ENCODE data around the gene TNS3. TPM values are rescaled to one million over a fixed set of nuclear protein-coding genes. Genes with fewer than 3 reads are reported as not detected.

The TNS3 gene
- total and polyA plus RNA-seq, 2 of the 13 experiments (the other 11 are each of a cell fraction or from before 2014, with no cell fraction given), result 52.9 to 55.7 TPM

DNA sequence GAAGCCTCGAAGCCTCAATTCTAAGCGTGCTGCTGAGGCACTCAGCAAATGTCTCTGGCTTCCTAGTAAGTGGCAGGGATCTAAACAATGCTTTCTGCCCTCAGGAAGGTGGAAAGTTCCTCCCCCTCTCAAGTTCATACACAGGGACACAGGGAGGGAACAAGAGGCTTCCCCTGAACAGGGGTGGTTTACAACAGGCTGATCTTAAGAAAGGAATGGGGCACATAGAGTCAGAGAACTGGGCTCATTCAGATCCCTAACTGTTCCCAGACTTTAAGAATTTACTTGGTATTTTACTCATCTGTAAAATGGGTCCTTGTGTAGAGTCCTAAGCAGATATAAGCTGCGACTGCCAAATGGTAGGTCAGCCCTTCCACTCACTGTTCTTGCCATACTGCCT is 2.5 kb downstream of the TNS3 start:
- in situ Hi-C loops (cut with HindIII; ENCODE audit: extremely low pct_ligation_motif_present, low pct_unique_long_range_greater_than_20kb), result loop anchor here (5.0 kb wide), 1 partner anchor 102 kb away; no protein-coding TSS in a partner anchor
- FAIRE-seq, result no peak
- Histone ChIP-seq H3K27ac (ENCODE audit: extremely low read length, insufficient read depth, low read length) (peak overlapping the region; percentile 57), H3K27me3 (ENCODE audit: control insufficient read depth in 1 of 2, insufficient read depth in 2 of 2, low read length in 2 of 2) (no peaks in the 10 kb centered on the region; a peak in 1 of 5 replicates), H3K9ac (ENCODE audit: insufficient read depth, low read depth, low read length) (peak overlapping the region; percentile 12; the same call in 1 of the 2 replicates), H3K79me2 (ENCODE audit: insufficient read depth, low read length) (peaks cover 52% of the 10 kb centered on the region), H2AFZ (ENCODE audit: low read length) (no peak overlapping the region), H3K4me1 (ENCODE audit: insufficient read depth, low read length) (peaks cover 82% of the 10 kb centered on the region), H4K20me1 (ENCODE audit: insufficient read depth, low read length) (peaks cover 12% of the 10 kb centered on the region; the same call in 1 of the 2 replicates), H3K9me3 (ENCODE audit: low read length) (no peaks in the 10 kb centered on the region), H3K36me3 (replicated peaks in 1 of 2; ENCODE audit: control insufficient read depth in 1 of 2, insufficient read depth in 2 of 2, low read length in 2 of 2) (peaks cover 1 to 11% of the 10 kb centered on the region in 2 experiments; a peak in 4 of 5 replicates), H3K4me3 (replicated peaks in 1 of 3; ENCODE audit: insufficient read depth in 1 of 3, low read depth in 2 of 3, low read length in 3 of 3) (peak overlapping the region in 1 of 3 experiments; percentile 86; a peak in 1 of 6 replicates), H3K4me2 (ENCODE audit: low read depth, low read length) (peak overlapping the region; percentile 87)
- peak; percentile 88 for TF ChIP-seq ZNF543 (CRISPR knock-in tag; IDR thresholded peaks at IDR 0.05)
- no peak for TF ChIP-seq MATR3 (CRISPR knock-in tag; IDR thresholded peaks at IDR 0.05)
- TF ChIP-seq CHD4 (IDR thresholded peaks at IDR 0.05; ENCODE audit: borderline replicate concordance, low read length), result 0 out of 2 replicates have a peak, but pooled peaks have one; percentile 0
- peak; percentile 68; the same call in 1 of the 2 replicates for TF ChIP-seq ZNF629 (CRISPR knock-in tag; conservative IDR thresholded peaks at IDR 0.05)
- no peak for DNase-seq (ENCODE audit: low spot score)
- ChIA-PET POLR2A (interaction anchor here (1.1 to 1.7 kb wide), 5 partner anchors 8 to 108 kb away, joined by 3 to 7 read pairs (median 3); no protein-coding TSS in a partner anchor), CTCF (ENCODE audit: low intra/inter-chr PET ratio, low total read pairs) (no interaction called here)
- WGBS (ENCODE audit: low lambda C conversion rate), result 100% methylated on average over 1 of the region's 3 CpGs
- no peak for ATAC-seq
- no TSS peak for BruUV-seq (replicated peaks)
- intact Hi-C loops (cut with micrococcal nuclease; ENCODE audit: unreplicated experiment), result no loop called here

GRCh38 chr7:47578579-47579270 is 3.2 kb downstream of the TNS3 start:
- in situ Hi-C loops (cut with HindIII; ENCODE audit: extremely low pct_ligation_motif_present, low pct_unique_long_range_greater_than_20kb) (loop anchor here (5.0 kb wide), 1 partner anchor 101 kb away; no protein-coding TSS in a partner anchor), intact Hi-C loops (cut with micrococcal nuclease; ENCODE audit: unreplicated experiment) (no loop called here)
- H3K9ac ChIP-seq (ENCODE audit: insufficient read depth, low read depth, low read length), result 0 out of 2 replicates have a peak overlapping the region, but pooled peaks have one; percentile 12
- ATAC-seq (no peak; the same call in 2 of the 3 replicates), DNase-seq (ENCODE audit: low spot score) (peak; percentile 62), FAIRE-seq (peak; percentile 12)
- H3K36me3 ChIP-seq (replicated peaks in 1 of 2; ENCODE audit: control insufficient read depth in 1 of 2, insufficient read depth in 2 of 2, low read length in 2 of 2), result peaks cover 1 to 11% of the 10 kb centered on the region in 2 experiments; a peak in 4 of 5 replicates
- H3K9me3 ChIP-seq (ENCODE audit: low read length), result no peaks in the 10 kb centered on the region
- peak overlapping the region; percentile 87 for H3K4me2 ChIP-seq (ENCODE audit: low read depth, low read length)
- H3K79me2 ChIP-seq (ENCODE audit: insufficient read depth, low read length), result peaks cover 58% of the 10 kb centered on the region
- no peaks in the 10 kb centered on the region; a peak in 1 of 5 replicates for H3K27me3 ChIP-seq (ENCODE audit: control insufficient read depth in 1 of 2, insufficient read depth in 2 of 2, low read length in 2 of 2)
- ChIA-PET POLR2A (interaction anchor here (0.7 to 1.7 kb wide), 6 partner anchors 9 to 208 kb away, joined by 3 to 7 read pairs (median 3); no protein-coding TSS in a partner anchor), CTCF (ENCODE audit: low intra/inter-chr PET ratio, low total read pairs) (no interaction called here)
- H4K20me1 ChIP-seq (ENCODE audit: insufficient read depth, low read length), result peaks cover 12% of the 10 kb centered on the region; the same call in 1 of the 2 replicates
- H3K4me1 ChIP-seq (ENCODE audit: insufficient read depth, low read length), result peaks cover 88% of the 10 kb centered on the region
- BruUV-seq (replicated peaks), result no TSS peak
- H3K4me3 ChIP-seq (replicated peaks in 1 of 3; ENCODE audit: insufficient read depth in 1 of 3, low read depth in 2 of 3, low read length in 3 of 3), result no peak overlapping the region
- no peak overlapping the region for H2AFZ ChIP-seq (ENCODE audit: low read length)
- WGBS (ENCODE audit: low lambda C conversion rate), result 65% methylated on average over 17 of the region's 18 CpGs
- peak overlapping the region; percentile 57 for H3K27ac ChIP-seq (ENCODE audit: extremely low read length, insufficient read depth, low read length)
- TF ChIP-seq TEAD3 (CRISPR knock-in tag; optimal IDR thresholded peaks at IDR 0.05; ENCODE audit: borderline replicate concordance) (peak; percentile 82), MED1 (CRISPR knock-in tag; IDR thresholded peaks at IDR 0.05) (peak; percentile 20; the same call in 1 of the 2 replicates), ARID4A (CRISPR knock-in tag; IDR thresholded peaks at IDR 0.05; ENCODE audit: borderline replicate concordance) (no peak), NBN (conservative IDR thresholded peaks at IDR 0.05) (no peak), ZNF629 (CRISPR knock-in tag; conservative IDR thresholded peaks at IDR 0.05) (0 out of 2 replicates have a peak, but pooled peaks have one; percentile 9), E2F2 (CRISPR knock-in tag; IDR thresholded peaks at IDR 0.05; ENCODE audit: borderline replicate concordance) (0 out of 2 replicates have a peak, but pooled peaks have one; percentile 40)

Measured in HepG2 (cell line).